Left lung (tissue), 10 donors: ENCODE results near the gene SDK2. TPM values are rescaled to one million over a fixed set of nuclear protein-coding genes. Genes with fewer than 3 reads are reported as not detected.

Source experiments
- ATAC-seq: fragments of 200-7000 bp; cut with Tn5 transposase; one replicate; pipeline ENCODE4 v1.9.1; 2020; ENCODE audit warnings: moderate library complexity
- DNase-seq, 4 donors: peaks; one replicate each; pipeline ENCODE4 v3.0.0-alpha.2; 2013 to 2020
- H3K27ac ChIP-seq, 2 donors: fragments of 200-600 bp; sonication (generic) in 1 of 2; one replicate each; pipeline versions ENCODE4 v1.5.0 to v1.8.0; 2020 to 2021
- H3K27me3 ChIP-seq, 2 donors: fragments of 200-600 bp; sonication (generic) in 1 of 2; one replicate each; pipeline versions ENCODE4 v1.5.0 to v1.8.0; 2020 to 2021
- H3K36me3 ChIP-seq, 2 donors: fragments of 200-600 bp; sonication (generic) in 1 of 2; one replicate each; pipeline versions ENCODE4 v1.5.0 to v1.8.0; 2020 to 2021
- H3K4me1 ChIP-seq, 2 donors: fragments of 200-600 bp; one replicate each; pipeline ENCODE4 v1.8.0; 2021
- H3K4me3 ChIP-seq, 2 donors: fragments of 200-600 bp; sonication (generic) in 1 of 2; one replicate each; pipeline versions ENCODE4 v1.5.0 to v1.8.0; 2020 to 2021; ENCODE audit warnings: mild to moderate bottlenecking in 1 of 2
- H3K9me3 ChIP-seq, 2 donors: fragments of 200-600 bp; sonication (generic) in 1 of 2; one replicate each; pipeline versions ENCODE4 v1.5.0 to v1.8.0; 2020 to 2021
- intact Hi-C, 2 donors: fragments of 100-400 bp; cut with DNase I; formaldehyde crosslinking; loops; one replicate each; pipeline versions ENCODE4 v1.11.2 to v1.14.2; 2022
- polyA plus RNA-seq, 6 donors: library from polyadenylated mRNA; unstranded; fragments of 120-200 nt; gene quantifications; one replicate each; pipeline ENCODE4 v1.2.1, GENCODE V29; 2013; ENCODE audit not compliant: insufficient read length in 6 of 6
- total RNA-seq, 2 donors: library from RNA; stranded (reverse); fragmentation: NEBNext Ultra II Directional; extraction: Animal tissue kit (Norgen Biotek cat#: 25700); gene quantifications; one replicate each; pipeline ENCODE4 v1.2.1, GENCODE V29; 2021
- TF ChIP-seq, protein P1 (sequence below), 2 donors: fragments of 200-600 bp; sonication (generic) in 1 of 2; IDR thresholded peaks; one replicate each; pipeline versions ENCODE4 v1.5.0 to v1.8.0; 2021; ENCODE audit warnings: antibody characterized with exemption in 2 of 2
- donor health status: DM: no; HTN: yes; CAD: no.
- donor health status: DM: no; HTN: no; CAD: no.

Gene SDK2
- total and polyA plus RNA-seq, 8 donors = 6.0 to 10.9 (median 7.5) TPM

GRCh38 chr17:73365301-73365874 lies 278.9 kb downstream of the SDK2 start:
- H3K36me3 ChIP-seq = no peaks in the 10 kb centered on the region
- DNase-seq = peak in 2 of 4 donors; percentile 60 to 61
- ATAC-seq = no peak
- no peaks in the 10 kb centered on the region for H3K9me3 ChIP-seq
- H3K4me3 ChIP-seq = no peak overlapping the region
- peak overlapping the region in 1 of 2 donors; percentile 13 for H3K27ac ChIP-seq
- no peaks in the 10 kb centered on the region for H3K27me3 ChIP-seq
- TF ChIP-seq, protein P1, sequence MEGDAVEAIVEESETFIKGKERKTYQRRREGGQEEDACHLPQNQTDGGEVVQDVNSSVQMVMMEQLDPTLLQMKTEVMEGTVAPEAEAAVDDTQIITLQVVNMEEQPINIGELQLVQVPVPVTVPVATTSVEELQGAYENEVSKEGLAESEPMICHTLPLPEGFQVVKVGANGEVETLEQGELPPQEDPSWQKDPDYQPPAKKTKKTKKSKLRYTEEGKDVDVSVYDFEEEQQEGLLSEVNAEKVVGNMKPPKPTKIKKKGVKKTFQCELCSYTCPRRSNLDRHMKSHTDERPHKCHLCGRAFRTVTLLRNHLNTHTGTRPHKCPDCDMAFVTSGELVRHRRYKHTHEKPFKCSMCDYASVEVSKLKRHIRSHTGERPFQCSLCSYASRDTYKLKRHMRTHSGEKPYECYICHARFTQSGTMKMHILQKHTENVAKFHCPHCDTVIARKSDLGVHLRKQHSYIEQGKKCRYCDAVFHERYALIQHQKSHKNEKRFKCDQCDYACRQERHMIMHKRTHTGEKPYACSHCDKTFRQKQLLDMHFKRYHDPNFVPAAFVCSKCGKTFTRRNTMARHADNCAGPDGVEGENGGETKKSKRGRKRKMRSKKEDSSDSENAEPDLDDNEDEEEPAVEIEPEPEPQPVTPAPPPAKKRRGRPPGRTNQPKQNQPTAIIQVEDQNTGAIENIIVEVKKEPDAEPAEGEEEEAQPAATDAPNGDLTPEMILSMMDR (IDR thresholded peaks at IDR 0.05) = no peak
- intact Hi-C loops = loop anchor here (10.0 kb wide), 2 partner anchors 111 to 631 kb away; no protein-coding TSS in a partner anchor
- H3K4me1 ChIP-seq = no peaks in the 10 kb centered on the region

DNA sequence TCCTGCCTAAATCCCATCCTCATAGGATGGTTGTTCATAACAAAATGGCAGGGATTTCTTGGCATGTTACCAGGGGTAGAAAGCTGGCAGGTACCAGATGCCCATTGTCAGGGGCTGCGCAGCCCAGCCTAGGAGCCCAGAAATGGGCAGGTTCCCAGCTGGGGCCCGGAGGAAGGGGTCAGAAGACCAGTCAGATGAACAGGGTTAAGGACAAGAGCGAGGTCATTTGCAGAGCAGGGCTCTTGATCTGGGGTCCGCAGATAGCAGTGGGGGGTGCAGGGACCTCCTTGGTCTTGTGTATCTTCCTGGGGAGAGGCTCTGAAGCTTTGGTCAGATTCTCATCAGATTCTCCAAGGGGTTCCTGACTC lies 280.1 kb downstream of the SDK2 start:
- H3K27me3 ChIP-seq = no peaks in the 10 kb centered on the region
- H3K27ac ChIP-seq = no peak overlapping the region
- intact Hi-C loops = loop anchor here (5.0 to 10.0 kb wide), 3 partner anchors 97 to 629 kb away; no protein-coding TSS in a partner anchor
- H3K36me3 ChIP-seq = no peaks in the 10 kb centered on the region
- peaks cover 0 to 4% of the 10 kb centered on the region in 2 donors for H3K4me1 ChIP-seq
- DNase-seq (peak in 1 of 4 donors; percentile 53), ATAC-seq (no peak)
- no peak overlapping the region for H3K4me3 ChIP-seq
- no peaks in the 10 kb centered on the region for H3K9me3 ChIP-seq
- TF ChIP-seq, protein P1 (IDR thresholded peaks at IDR 0.05) = no peak

- Histone ChIP-seq H3K9me3 (no peaks in the 10 kb centered on the region), H3K27ac (no peak overlapping the region), H3K36me3 (no peaks in the 10 kb centered on the region), H3K4me3 (no peak overlapping the region), H3K4me1 (peaks cover 0 to 4% of the 10 kb centered on the region in 2 donors), H3K27me3 (no peaks in the 10 kb centered on the region)
- intact Hi-C loops = loop anchor here (5.0 to 10.0 kb wide), 3 partner anchors 96 to 629 kb away; no protein-coding TSS in a partner anchor
- DNase-seq (peak in 1 of 4 donors; percentile 72), ATAC-seq (no peak)
- TF ChIP-seq, protein P1 (IDR thresholded peaks at IDR 0.05) = no peak
Measured at GRCh38 chr17:73363442-73364154, 280.6 kb downstream of the SDK2 start.

- H3K27me3 ChIP-seq = no peaks in the 10 kb centered on the region
- intact Hi-C loops = loop anchor here (5.0 to 10.0 kb wide), 3 partner anchors 95 to 628 kb away; no protein-coding TSS in a partner anchor
- H3K4me1 ChIP-seq = peaks cover 0 to 4% of the 10 kb centered on the region in 2 donors
- no peak overlapping the region for H3K27ac ChIP-seq
- TF ChIP-seq, protein P1 (IDR thresholded peaks at IDR 0.05) = no peak
- H3K36me3 ChIP-seq = no peaks in the 10 kb centered on the region
- DNase-seq (peak in 1 of 4 donors; percentile 53), ATAC-seq (no peak)
- H3K4me3 ChIP-seq = no peak overlapping the region
- H3K9me3 ChIP-seq = no peaks in the 10 kb centered on the region
Measured at GRCh38 chr17:73362697-73363096, 281.5 kb downstream of the SDK2 start.
